OCI-LY3 (cell line): ENCODE data around the gene KLHL6.
"Not testable (repeated sequence)": the region's sequence is repeated elsewhere in the genome, so short reads cannot be mapped to it uniquely, and the experiment has no call there.

Experiments used
- H2AFZ ChIP-seq: fragments of 200-600, 300-600 bp; shearing (Covaris generic); 2 replicates; pipeline ENCODE4 v1.6.0; 2014; ENCODE audit warnings: antibody characterized with exemption, low read depth, low read length
- H3K27ac ChIP-seq: fragments of 200-600, 300-600 bp; sonication (generic); 2 replicates; pipeline ENCODE4 v1.5.1; 2014; ENCODE audit warnings: mild to moderate bottlenecking, low read length, moderate library complexity, mixed read lengths
- H3K27me3 ChIP-seq: fragments of 200-600, 300-600 bp; sonication (generic); 2 replicates; pipeline ENCODE4 v1.6.1; 2014; ENCODE audit warnings: low read depth, low read length, mixed read lengths
- H3K36me3 ChIP-seq: fragments of 200-600, 300-600 bp; sonication (generic); replicated peaks from 2 replicates; pipeline ENCODE3; 2014; ENCODE audit warnings: low read depth, low read length, mixed read lengths
- H3K4me1 ChIP-seq: fragments of 300-600, 200-600 bp; sonication (generic); 2 replicates; pipeline ENCODE4 v1.6.1; 2014; ENCODE audit warnings: low read length, mixed read lengths
- H3K4me2 ChIP-seq: fragments of 200-600, 300-600 bp; sonication (generic); 2 replicates; pipeline ENCODE4 v1.6.1; 2014; ENCODE audit warnings: low read length, mixed read lengths
- H3K4me3 ChIP-seq: fragments of 300-600, 200-600 bp; sonication (generic); 2 replicates; pipeline ENCODE4 v1.5.1; 2014; ENCODE audit warnings: antibody characterized with exemption, mild to moderate bottlenecking, low read length, moderate library complexity
- H3K79me2 ChIP-seq: fragments of 300-600, 200-600 bp; shearing (Covaris generic); 2 replicates; pipeline ENCODE4 v1.6.1; 2014; ENCODE audit warnings: mild to moderate bottlenecking, low read length, mixed read lengths
- H3K9ac ChIP-seq: fragments of 300-600, 200-600 bp; shearing (Covaris generic); 2 replicates; pipeline ENCODE4 v1.6.0; 2014; ENCODE audit warnings: mild to moderate bottlenecking, low read length, moderate library complexity
- H3K9me3 ChIP-seq: fragments of 200-600, 300-600 bp; shearing (Covaris generic); 2 replicates; pipeline ENCODE4 v1.6.1; 2014; ENCODE audit warnings: low read length, mixed read lengths; ENCODE audit not compliant: insufficient read depth
- H4K20me1 ChIP-seq: fragments of 200-600, 300-600 bp; sonication (generic); 2 replicates; pipeline ENCODE4 v1.6.1; 2016; ENCODE audit warnings: low read length, mixed read lengths; ENCODE audit not compliant: insufficient read depth
- CTCF ChIP-seq: fragments of 200-600, 300-600 bp; sonication (generic); IDR thresholded peaks from 2 replicates; pipeline ENCODE4 v1.5.1; 2014; ENCODE audit warnings: antibody characterized with exemption, low read length, low read depth
- EZH2phosphoT487 ChIP-seq: fragments of 200-600 bp; shearing (Covaris generic); IDR thresholded peaks from 2 replicates; pipeline ENCODE4 v1.6.1; 2018; ENCODE audit warnings: antibody characterized with exemption, mixed run types, low read depth

The KLHL6 gene

GRCh38 chr3:183527428-183528379, 27.8 kb downstream of the KLHL6 start:
- H3K27me3 ChIP-seq: no peaks in the 10 kb centered on the region
- H3K4me2 ChIP-seq: peak overlapping the region; percentile 80
- H4K20me1 ChIP-seq: peaks cover 57% of the 10 kb centered on the region
- peaks cover 57% of the 10 kb centered on the region for H3K36me3 ChIP-seq
- H3K9ac ChIP-seq: peak overlapping the region; percentile 37
- H3K9me3 ChIP-seq: no peaks in the 10 kb centered on the region
- peak overlapping the region; percentile 61 for H3K4me3 ChIP-seq
- peaks cover 72% of the 10 kb centered on the region for H3K79me2 ChIP-seq
- TF ChIP-seq CTCF: no peak
- no peak overlapping the region for H2AFZ ChIP-seq
- H3K27ac ChIP-seq: peak overlapping the region; percentile 73
- peaks cover 71% of the 10 kb centered on the region for H3K4me1 ChIP-seq

- Histone ChIP-seq H3K4me3 (peak overlapping the region; percentile 29), H3K9me3 (no peaks in the 10 kb centered on the region), H3K27ac (peak overlapping the region; percentile 73), H3K79me2 (peaks cover 67% of the 10 kb centered on the region), H3K9ac (no peak overlapping the region), H2AFZ (no peak overlapping the region), H3K27me3 (no peaks in the 10 kb centered on the region), H4K20me1 (peaks cover 59% of the 10 kb centered on the region), H3K4me2 (peak overlapping the region; percentile 80), H3K36me3 (peaks cover 55% of the 10 kb centered on the region), H3K4me1 (peaks cover 63% of the 10 kb centered on the region)
- TF ChIP-seq EZH2phosphoT487 (no peak), CTCF (no peak)
Observed at GRCh38 chr3:183526838-183527427, 28.6 kb downstream of the KLHL6 start.

- peaks cover 57% of the 10 kb centered on the region for H3K36me3 ChIP-seq
- no peaks in the 10 kb centered on the region for H3K9me3 ChIP-seq
- peaks cover 43% of the 10 kb centered on the region for H3K4me1 ChIP-seq
- H3K4me2 ChIP-seq: no peak overlapping the region
- TF ChIP-seq EZH2phosphoT487 (no peak), CTCF (no peak)
- H3K27ac ChIP-seq: no peak overlapping the region
- H3K4me3 ChIP-seq: no peak overlapping the region
- H3K27me3 ChIP-seq: no peaks in the 10 kb centered on the region
- H3K9ac ChIP-seq: no peak overlapping the region
- peaks cover 61% of the 10 kb centered on the region for H4K20me1 ChIP-seq
- peaks cover 53% of the 10 kb centered on the region for H3K79me2 ChIP-seq
- no peak overlapping the region for H2AFZ ChIP-seq
Observed at GRCh38 chr3:183524476-183524875, 31.0 kb downstream of the KLHL6 start.

GRCh38 chr3:183520741-183521556, 34.6 kb downstream of the KLHL6 start:
- peaks cover 17% of the 10 kb centered on the region for H3K4me1 ChIP-seq
- not testable (repeated sequence) for H2AFZ ChIP-seq, H3K4me2 ChIP-seq, H3K9me3 ChIP-seq, H3K27me3 ChIP-seq, H3K9ac ChIP-seq, H3K4me3 ChIP-seq, H3K27ac ChIP-seq
- H3K36me3 ChIP-seq: peaks cover 63% of the 10 kb centered on the region
- H3K79me2 ChIP-seq: peaks cover 35% of the 10 kb centered on the region
- H4K20me1 ChIP-seq: peaks cover 63% of the 10 kb centered on the region

- Histone ChIP-seq H3K4me1 (peaks cover 17% of the 10 kb centered on the region), H3K79me2 (peaks cover 30% of the 10 kb centered on the region), H4K20me1 (peaks cover 61% of the 10 kb centered on the region), H3K36me3 (peaks cover 60% of the 10 kb centered on the region)
- not testable (repeated sequence) for H3K4me3 ChIP-seq, H3K4me2 ChIP-seq, H3K9me3 ChIP-seq, H2AFZ ChIP-seq, H3K9ac ChIP-seq, H3K27me3 ChIP-seq, H3K27ac ChIP-seq
Observed at GRCh38 chr3:183520295-183520694, 35.2 kb downstream of the KLHL6 start.
